Measurements from ENCODE around the gene CKM.
A peak's percentile ranks its signal among the peaks of the same experiment; 100 is the strongest.

The CKM gene

DNA sequence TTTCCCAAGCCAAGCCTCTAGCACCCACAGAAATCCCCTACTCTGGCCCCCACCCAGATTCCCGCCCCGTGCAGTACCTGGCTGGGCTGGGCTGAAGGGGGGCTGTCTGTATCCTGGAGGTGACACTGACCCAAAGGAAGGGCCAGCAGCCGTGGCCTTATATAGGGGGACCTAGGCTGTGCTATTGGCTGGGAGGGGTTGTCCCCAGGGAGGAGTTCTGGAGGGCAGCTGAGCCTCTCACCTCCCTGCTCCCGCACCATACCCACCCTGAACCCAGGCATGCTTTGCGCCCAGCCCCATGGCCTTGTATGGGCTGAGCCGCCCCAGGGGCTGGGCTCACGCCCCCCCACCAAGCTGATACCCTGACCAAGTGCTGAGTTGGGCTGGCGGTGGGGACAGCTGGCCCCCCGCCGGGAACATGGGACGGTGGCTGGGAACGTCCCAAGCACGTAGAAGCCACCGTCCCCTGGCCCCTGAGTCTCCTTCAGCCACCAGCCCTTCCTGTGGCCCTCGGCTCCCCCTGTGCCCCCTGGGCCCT lies at the start of gene CKM:
Gene CKM, minus strand, starts transcription at position 132 of the 538 bp plus-strand sequence. CDS start 3,162 bp downstream, outside the sequence.
- H3K4me3 ChIP-seq (ENCODE audit: low read length), result peak within 1 kb of the TSS; percentile 4
- no peak for DNase-seq (ENCODE audit: low read depth)
- TF ChIP-seq, protein P1, sequence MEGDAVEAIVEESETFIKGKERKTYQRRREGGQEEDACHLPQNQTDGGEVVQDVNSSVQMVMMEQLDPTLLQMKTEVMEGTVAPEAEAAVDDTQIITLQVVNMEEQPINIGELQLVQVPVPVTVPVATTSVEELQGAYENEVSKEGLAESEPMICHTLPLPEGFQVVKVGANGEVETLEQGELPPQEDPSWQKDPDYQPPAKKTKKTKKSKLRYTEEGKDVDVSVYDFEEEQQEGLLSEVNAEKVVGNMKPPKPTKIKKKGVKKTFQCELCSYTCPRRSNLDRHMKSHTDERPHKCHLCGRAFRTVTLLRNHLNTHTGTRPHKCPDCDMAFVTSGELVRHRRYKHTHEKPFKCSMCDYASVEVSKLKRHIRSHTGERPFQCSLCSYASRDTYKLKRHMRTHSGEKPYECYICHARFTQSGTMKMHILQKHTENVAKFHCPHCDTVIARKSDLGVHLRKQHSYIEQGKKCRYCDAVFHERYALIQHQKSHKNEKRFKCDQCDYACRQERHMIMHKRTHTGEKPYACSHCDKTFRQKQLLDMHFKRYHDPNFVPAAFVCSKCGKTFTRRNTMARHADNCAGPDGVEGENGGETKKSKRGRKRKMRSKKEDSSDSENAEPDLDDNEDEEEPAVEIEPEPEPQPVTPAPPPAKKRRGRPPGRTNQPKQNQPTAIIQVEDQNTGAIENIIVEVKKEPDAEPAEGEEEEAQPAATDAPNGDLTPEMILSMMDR (IDR thresholded peaks at IDR 0.05; ENCODE audit: insufficient read depth, low read depth, low read length, missing control alignments), result no peak

DNA sequence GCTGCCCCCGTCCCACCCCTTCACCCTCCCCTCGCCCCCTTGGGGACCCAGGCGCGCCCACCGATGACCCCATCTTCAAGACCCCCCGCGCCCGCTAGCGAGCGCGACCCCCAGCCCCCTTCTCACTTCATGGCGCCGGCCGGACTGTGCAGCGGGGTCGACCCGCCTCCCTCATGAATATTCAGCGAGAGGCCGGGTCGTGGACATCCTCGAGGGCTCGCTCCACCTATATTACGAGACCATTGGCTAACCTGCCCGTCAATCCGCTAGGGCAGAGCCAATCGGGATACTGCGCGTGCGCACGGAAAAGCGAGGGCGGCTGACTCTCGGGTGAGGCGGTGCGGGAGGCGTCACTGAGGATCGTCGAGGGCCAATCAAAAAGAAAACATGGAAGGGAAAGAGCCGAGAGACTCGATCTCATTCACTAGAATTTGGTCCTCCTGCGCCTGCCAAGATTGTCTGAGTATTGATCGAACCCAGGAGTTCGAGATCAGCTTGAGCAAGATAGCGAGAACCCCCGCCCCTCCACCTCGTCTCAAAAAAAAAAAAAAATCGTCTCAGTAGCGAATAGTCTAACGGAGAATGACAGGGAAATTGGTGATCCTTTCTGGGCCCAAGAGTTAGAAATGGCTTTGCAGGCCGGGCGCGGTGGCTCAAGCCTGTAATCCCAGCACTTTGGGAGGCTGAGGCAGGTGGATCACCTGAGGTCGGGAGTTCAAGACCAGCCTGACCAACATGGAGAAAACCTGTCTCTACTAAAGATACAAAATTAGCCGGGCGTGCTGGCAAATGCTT lies 47.9 kb upstream of the CKM start, which contains the start of gene ERCC2:
Gene ERCC2, minus strand, starts transcription at position 164 of the 795 bp plus-strand sequence. Its CDS starts 33 bp downstream, at position 131.
- H3K4me3 ChIP-seq (ENCODE audit: low read length), result peak within 1 kb of the TSS; percentile 68
- DNase-seq (ENCODE audit: low read depth), result peak; percentile 99
- TF ChIP-seq, protein P1 (IDR thresholded peaks at IDR 0.05; ENCODE audit: insufficient read depth, low read depth, low read length, missing control alignments), result no peak

DNA sequence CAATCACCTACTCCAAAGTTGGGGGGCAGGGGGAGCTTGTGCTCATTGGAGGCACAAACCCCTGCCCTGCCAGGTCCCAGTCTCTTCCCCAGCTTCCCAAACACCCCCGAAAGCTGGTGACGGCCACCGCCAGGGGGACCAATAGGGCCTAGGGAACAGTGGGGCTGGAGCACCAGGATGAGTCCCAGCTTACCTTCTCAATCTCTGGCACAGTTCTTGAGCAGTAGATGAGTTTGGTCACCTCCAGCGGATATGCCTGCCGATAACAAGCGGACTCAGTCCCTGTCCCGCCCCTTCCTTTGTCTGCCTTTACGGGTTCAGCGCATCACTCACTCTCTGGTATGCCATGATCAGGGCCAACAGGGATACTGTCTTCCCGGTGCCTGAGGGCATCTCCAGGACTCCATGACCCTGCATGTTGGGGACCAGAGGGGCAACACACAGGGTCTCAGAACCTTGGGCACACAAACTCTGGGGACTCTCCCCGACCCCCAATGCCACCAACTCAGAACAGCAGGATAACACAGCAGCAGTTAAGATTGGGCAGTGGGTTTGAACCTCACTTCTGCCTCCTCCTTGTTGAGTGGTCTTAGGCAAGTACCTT lies 46.2 kb upstream of the CKM start:
- H3K4me3 ChIP-seq (ENCODE audit: low read length), result no peak overlapping the region
- TF ChIP-seq, protein P1 (IDR thresholded peaks at IDR 0.05; ENCODE audit: insufficient read depth, low read depth, low read length, missing control alignments), result no peak
- DNase-seq (ENCODE audit: low read depth), result no peak

DNA sequence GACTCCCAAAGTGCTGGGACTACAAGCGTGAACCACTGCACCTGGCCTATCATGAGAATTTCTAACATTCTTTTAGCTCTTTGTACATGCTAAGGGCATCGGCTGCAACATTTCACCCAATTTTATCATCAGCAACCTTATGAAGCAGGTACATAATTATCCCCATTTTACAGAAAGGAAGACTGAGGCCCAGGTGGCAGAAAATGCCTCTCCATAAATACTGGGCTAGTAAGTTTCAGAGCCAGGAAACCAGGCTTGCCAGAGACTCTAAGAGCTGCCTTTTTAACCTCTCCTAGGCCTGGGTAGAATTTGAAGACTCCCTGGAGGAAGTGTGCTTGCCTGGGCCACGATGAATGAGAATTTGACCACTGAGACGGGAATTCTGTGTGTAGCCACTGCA lies 45.5 kb upstream of the CKM start:
- no peak for DNase-seq (ENCODE audit: low read depth)
- TF ChIP-seq, protein P1 (IDR thresholded peaks at IDR 0.05; ENCODE audit: insufficient read depth, low read depth, low read length, missing control alignments), result no peak
- H3K4me3 ChIP-seq (ENCODE audit: low read length), result no peak overlapping the region

DNA sequence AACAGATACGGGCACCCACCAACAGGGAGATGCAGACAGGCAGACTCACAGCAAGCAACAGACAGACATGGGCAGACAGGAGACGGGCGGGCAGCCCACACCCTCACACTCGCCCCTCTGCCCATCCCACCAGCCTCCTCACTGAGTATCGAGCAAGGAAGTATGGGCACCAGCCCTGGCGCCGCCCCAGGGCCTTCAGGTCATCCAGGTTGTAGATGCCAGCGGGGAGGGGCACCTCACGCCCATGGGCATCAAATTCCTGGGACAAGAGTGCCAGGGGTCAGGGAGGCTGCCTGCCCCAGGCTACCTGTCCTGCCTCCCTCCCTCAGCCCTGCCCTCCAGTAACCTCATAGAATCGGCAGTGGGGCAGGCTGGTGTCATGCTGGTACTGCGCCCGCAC lies 42.0 kb upstream of the CKM start:
- DNase-seq (ENCODE audit: low read depth), result no peak
- no peak overlapping the region for H3K4me3 ChIP-seq (ENCODE audit: low read length)
- TF ChIP-seq, protein P1 (IDR thresholded peaks at IDR 0.05; ENCODE audit: insufficient read depth, low read depth, low read length, missing control alignments), result no peak

DNA sequence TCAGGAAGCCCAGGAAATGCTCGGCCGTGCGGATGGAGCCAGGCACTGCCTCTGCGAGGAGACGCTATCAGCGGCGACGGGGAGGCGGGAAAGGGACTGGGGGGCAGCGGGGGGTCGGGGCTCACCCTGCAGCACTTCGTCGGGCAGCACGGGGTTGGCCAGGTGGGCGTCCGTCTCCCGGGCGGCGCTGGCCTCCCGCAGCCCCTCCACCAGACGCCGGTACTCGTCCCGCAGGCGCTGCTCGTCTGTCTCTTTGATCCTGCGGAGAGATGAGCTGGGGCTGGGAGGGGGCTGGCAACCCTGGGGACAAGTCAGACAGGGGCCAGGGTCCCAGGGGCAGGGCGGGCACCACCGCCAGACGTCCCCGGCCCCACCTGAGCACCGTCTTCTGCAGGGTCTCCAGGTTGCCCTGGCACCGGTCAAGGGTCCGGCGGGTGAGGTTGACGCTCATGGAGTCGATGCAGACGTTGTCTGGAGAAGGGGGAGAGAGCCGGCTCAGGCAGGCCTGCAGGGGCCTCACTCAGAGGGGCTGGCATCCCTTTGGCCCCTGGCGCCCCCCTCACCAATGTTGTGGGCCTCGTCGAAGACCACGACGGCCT lies 41.3 kb upstream of the CKM start:
- H3K4me3 ChIP-seq (ENCODE audit: low read length), result no peak overlapping the region
- TF ChIP-seq, protein P1 (IDR thresholded peaks at IDR 0.05; ENCODE audit: insufficient read depth, low read depth, low read length, missing control alignments), result no peak
- no peak for DNase-seq (ENCODE audit: low read depth)

Data from epithelial cell of esophagus (primary cell).